Measurements from ENCODE around the gene POLR3G.
A peak's percentile ranks its signal among the peaks of the same experiment; 100 is the strongest.

Gene POLR3G

DNA sequence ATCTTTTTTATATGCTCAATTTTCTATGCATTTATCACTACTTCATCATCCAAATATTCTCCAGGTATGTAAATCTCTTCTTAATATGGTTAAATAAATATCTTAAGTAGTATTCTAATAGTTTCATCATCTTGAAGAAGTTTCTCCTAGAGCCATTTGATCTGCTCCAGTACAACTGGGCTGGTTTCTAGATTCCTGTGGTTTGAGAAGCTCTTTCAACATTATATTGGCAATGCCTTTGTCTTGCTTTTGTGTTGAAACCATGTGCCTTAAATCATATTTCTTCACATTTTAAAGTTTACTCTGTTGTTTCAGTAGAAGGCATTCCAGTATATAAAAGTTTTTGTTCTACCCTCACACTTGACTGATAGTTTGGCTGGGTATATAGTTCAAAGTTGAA, 27.7 kb upstream of the POLR3G start:
- CTCF ChIA-PET = interaction anchor here (1.2 kb wide), 1 partner anchor 83 kb away, joined by 5 read pairs; no protein-coding TSS in a partner anchor
- H3K4me3 ChIP-seq (ENCODE audit: low read depth, low read length) = no peak overlapping the region
- DNase-seq (ENCODE audit: low read depth, low spot score) = peak; percentile 23
- TF ChIP-seq, protein P1, sequence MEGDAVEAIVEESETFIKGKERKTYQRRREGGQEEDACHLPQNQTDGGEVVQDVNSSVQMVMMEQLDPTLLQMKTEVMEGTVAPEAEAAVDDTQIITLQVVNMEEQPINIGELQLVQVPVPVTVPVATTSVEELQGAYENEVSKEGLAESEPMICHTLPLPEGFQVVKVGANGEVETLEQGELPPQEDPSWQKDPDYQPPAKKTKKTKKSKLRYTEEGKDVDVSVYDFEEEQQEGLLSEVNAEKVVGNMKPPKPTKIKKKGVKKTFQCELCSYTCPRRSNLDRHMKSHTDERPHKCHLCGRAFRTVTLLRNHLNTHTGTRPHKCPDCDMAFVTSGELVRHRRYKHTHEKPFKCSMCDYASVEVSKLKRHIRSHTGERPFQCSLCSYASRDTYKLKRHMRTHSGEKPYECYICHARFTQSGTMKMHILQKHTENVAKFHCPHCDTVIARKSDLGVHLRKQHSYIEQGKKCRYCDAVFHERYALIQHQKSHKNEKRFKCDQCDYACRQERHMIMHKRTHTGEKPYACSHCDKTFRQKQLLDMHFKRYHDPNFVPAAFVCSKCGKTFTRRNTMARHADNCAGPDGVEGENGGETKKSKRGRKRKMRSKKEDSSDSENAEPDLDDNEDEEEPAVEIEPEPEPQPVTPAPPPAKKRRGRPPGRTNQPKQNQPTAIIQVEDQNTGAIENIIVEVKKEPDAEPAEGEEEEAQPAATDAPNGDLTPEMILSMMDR (IDR thresholded peaks at IDR 0.05; ENCODE audit: insufficient read depth, low read length, missing control alignments) = no peak
- POLR2A ChIA-PET = no interaction called here

DNA sequence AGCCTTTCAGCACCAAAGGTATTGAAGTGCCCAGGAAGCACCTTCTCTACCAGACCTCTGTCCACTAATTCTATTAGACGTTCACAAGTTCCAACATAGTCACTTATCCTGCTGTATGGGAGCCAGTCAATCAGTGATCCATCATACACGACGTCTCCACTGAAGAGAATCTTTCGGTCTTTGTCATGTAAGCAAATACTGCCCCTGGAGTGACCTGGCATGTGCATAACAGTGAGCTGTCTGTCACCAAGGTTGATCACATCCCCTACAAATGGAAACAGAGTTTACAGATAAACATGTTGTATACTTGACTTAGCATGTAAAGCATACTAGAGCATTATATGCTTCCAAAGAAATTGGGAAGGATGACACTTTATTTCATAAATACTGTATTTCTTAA, 13.4 kb upstream of the POLR3G start:
- CTCF ChIA-PET = interaction anchor here (0.6 to 2.0 kb wide), 4 partner anchors 23 to 923 kb away, joined by 3 to 7 read pairs (median 3); no protein-coding TSS in a partner anchor
- DNase-seq (ENCODE audit: low read depth, low spot score) = no peak
- no peak overlapping the region for H3K4me3 ChIP-seq (ENCODE audit: low read depth, low read length)
- TF ChIP-seq, protein P1 (IDR thresholded peaks at IDR 0.05; ENCODE audit: insufficient read depth, low read length, missing control alignments) = no peak
- POLR2A ChIA-PET = no interaction called here

DNA sequence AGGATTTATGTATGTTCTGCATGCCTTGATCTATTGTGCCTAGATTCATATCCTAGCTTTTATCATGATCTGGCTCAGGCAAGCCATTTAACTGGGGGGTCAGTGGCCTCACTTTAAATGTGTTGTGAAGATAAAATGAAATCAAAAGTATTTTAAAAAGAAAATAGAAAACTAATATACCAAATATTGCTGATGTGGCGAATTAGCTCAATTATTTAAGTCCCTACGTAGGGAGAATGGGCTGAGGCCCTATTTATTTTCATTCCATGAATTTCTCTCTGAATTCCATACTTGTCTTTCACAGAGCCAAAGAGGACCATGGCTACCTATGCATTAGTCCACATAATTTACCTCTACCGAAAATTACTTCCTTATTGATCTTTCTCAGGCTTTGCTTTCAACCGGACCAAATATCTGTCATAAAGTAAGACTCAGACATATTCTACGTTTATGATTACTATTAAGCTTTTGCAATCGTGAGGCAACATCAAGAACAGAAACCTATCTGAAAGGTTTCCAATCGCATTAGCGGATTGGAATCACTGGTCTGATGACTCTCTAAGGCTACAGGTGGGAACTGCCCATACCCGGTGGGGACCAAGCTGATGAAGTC, 1.8 kb upstream of the POLR3G start:
- TF ChIP-seq, protein P1 (IDR thresholded peaks at IDR 0.05; ENCODE audit: insufficient read depth, low read length, missing control alignments) = no peak

DNA sequence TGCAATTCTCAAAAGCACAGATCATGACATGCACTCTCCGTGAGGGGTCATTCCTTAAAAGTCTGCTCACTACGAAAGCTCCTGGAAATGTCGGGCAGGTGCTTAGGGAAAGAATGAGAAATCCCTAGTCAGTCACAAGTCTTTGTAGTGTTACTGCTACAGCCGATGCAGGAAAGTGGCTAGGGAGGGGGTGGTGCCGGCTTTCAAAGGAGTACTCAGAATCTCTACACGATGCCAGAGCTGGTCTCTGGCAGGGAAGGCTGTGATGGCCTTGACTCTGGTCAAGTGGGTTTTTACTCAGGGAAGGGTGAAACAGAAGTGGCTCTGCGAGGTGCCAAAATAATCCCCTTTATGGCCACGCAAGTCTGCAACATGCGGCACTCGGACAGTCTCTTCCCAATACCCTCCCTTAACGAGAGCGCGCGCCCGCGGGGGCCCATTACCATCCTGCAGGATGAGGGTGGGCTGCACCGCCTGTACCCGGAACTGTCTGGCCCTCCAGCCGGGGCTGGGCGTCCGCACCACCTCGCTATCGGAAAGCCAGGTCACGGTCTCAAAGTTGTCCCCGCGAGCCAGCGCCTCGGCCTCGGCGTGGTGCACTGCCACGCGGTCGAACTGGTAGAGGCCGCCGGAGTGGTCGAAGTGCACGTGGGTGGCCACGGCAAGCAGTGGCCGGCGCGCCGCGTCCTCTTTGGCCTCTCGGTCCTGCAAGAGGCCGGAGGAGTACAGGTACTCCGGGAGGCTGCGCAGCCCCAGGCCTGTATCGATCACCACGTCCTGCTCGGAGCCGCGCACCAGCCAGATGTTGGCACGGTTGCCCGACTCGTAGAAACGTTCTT, 1.0 kb upstream of the POLR3G start:
- ChIA-PET CTCF (interaction anchor here (1.1 to 1.7 kb wide), 3 partner anchors 12 to 56 kb away, joined by 3 to 6 read pairs (median 5); partner anchors contain the start of gene LYSMD3), POLR2A (no interaction called here)
- DNase-seq (ENCODE audit: low read depth, low spot score) = no peak
- TF ChIP-seq, protein P1 (IDR thresholded peaks at IDR 0.05; ENCODE audit: insufficient read depth, low read length, missing control alignments) = no peak
- peak overlapping the region; percentile 88 for H3K4me3 ChIP-seq (ENCODE audit: low read depth, low read length)

More for the DNA sequence above, 1.8 kb upstream of the POLR3G start:
- H3K4me3 ChIP-seq (ENCODE audit: low read depth, low read length) = peak overlapping the region; percentile 88
- DNase-seq (ENCODE audit: low read depth, low spot score) = no peak
- POLR2A ChIA-PET = no interaction called here
- CTCF ChIA-PET = interaction anchor here (1.1 kb wide), 1 partner anchor 57 kb away, joined by 6 read pairs; the partner anchor contains the start of gene LYSMD3

DNA sequence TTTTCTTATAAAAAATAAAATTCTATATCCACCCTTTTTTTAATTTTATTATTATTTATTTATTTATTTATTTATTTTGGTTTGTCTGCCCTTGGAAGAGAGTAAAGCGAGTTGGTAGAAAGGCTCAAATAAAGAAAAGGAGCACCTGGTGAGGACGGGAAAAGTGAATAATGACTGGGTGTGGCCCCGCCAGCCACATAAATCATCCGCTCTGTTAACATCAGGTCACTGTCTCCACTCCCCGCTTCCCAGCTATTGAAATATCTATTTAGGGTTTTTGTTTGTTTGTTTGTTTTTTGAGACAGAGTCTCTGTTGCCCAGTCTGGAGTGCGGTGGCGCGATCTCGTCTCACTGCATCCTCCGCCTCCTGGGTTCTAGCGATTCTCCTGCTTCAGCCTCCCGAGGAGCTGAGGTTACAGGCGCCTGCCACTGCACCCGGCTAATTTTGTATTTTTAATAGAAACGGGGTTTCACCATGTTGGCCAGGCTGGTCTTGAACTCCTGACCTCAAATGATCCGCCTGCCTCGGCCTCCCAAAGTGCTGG, 844 bp downstream of the POLR3G start:
- DNase-seq (ENCODE audit: low read depth, low spot score) = no peak
- TF ChIP-seq, protein P1 (IDR thresholded peaks at IDR 0.05; ENCODE audit: insufficient read depth, low read length, missing control alignments) = no peak
- POLR2A ChIA-PET = interaction anchor here (1.0 kb wide), 1 partner anchor 10 kb away, joined by 4 read pairs; no protein-coding TSS in a partner anchor
- CTCF ChIA-PET = interaction anchor here (1.2 to 3.4 kb wide), 3 partner anchors 11 to 54 kb away, joined by 3 to 19 read pairs (median 5); partner anchors contain the start of gene LYSMD3
- H3K4me3 ChIP-seq (ENCODE audit: low read depth, low read length) = peak overlapping the region; percentile 88

Measured in AG04449 (cell line).